IMR-90 (cell line): ENCODE results near the gene EMX2. TPM values are rescaled to one million over a fixed set of nuclear protein-coding genes. Genes with fewer than 3 reads are reported as not detected.

ENCODE experiments used
- ATAC-seq: fragments of 200-7000 bp; cut with Tn5 transposase; 2 replicates; pipeline ENCODE4 v1.9.1; 2020; ENCODE audit warnings: low read depth, mild to moderate bottlenecking, moderate library complexity
- BruUV-seq: library from RNA; stranded (reverse); fragments of 400-500 nt; replicated peaks from 2 replicates; lab custom pipeline; 2021; lab: Mats Ljungman, UMichigan
- CTCF ChIA-PET: fragments of 300-600 bp; formaldehyde crosslinking; extraction: SDS; loops from one replicate; lab custom pipeline; 2021; ENCODE audit warnings: antibody characterized with exemption; lab: Yijun Ruan, JAX
- POLR2A ChIA-PET: fragments of 300-600 bp; sonication (Branson Sonifier 250); formaldehyde crosslinking; loops from one replicate; lab custom pipeline; 2022; ENCODE audit warnings: antibody characterized with exemption; ENCODE audit not compliant: unreplicated experiment; lab: Charles Lee
- DNase-seq: peaks from one replicate; pipeline ENCODE4 v3.0.0; 2013
- H2AFZ ChIP-seq: replicated peaks from 2 replicates; pipeline ENCODE3; 2013; ENCODE audit warnings: low read length, mild to moderate bottlenecking; ENCODE audit not compliant: poor library complexity
- H2AK5ac ChIP-seq: 2 replicates; pipeline ENCODE4 v1.6.1; 2013; ENCODE audit warnings: low read depth, low read length, inconsistent platforms
- H2AK9ac ChIP-seq: replicated peaks from 2 replicates; pipeline ENCODE3; 2013; ENCODE audit warnings: mild to moderate bottlenecking, low read depth, low read length, moderate library complexity; ENCODE audit not compliant: poor library complexity
- H2BK120ac ChIP-seq: 2 replicates; pipeline ENCODE4 v1.6.1; 2013; ENCODE audit warnings: low read depth, low read length, inconsistent platforms
- H2BK15ac ChIP-seq: 3 replicates; pipeline ENCODE4 v1.6.1; 2013; ENCODE audit warnings: low read depth, low read length, inconsistent platforms
- H2BK20ac ChIP-seq: 2 replicates; pipeline ENCODE4 v1.6.1; 2013; ENCODE audit warnings: low read depth, mild to moderate bottlenecking, inconsistent platforms, low read length, moderate library complexity
- H2BK5ac ChIP-seq: 2 replicates; pipeline ENCODE4 v1.6.1; 2013; ENCODE audit warnings: mild to moderate bottlenecking, low read depth, low read length, inconsistent platforms; ENCODE audit not compliant: poor library complexity, severe bottlenecking
- H3K14ac ChIP-seq: replicated peaks from 2 replicates; pipeline ENCODE4 v1.6.1; 2013; ENCODE audit warnings: low read depth, low read length, inconsistent platforms
- H3K18ac ChIP-seq: 2 replicates; pipeline ENCODE4 v1.6.1; 2013; ENCODE audit warnings: low read depth, low read length, control low read depth
- H3K23ac ChIP-seq: 2 replicates; pipeline ENCODE4 v1.6.1; 2013; ENCODE audit warnings: low read depth, low read length, inconsistent platforms
- H3K27ac ChIP-seq: 2 replicates; pipeline ENCODE4 v1.5.1; 2013; ENCODE audit warnings: mild to moderate bottlenecking, control low read depth, low read length; ENCODE audit not compliant: insufficient read depth
- H3K27me3 ChIP-seq: 2 replicates; pipeline ENCODE4 v1.6.1; 2013; ENCODE audit warnings: low read length; ENCODE audit not compliant: control insufficient read depth, insufficient read depth
- H3K36me3 ChIP-seq: 2 replicates; pipeline ENCODE4 v1.6.1; 2013; ENCODE audit warnings: low read length, mixed read lengths; ENCODE audit not compliant: control insufficient read depth, insufficient read depth
- H3K4ac ChIP-seq: 2 replicates; pipeline ENCODE4 v1.6.1; 2013; ENCODE audit warnings: low read depth, low read length, inconsistent platforms
- H3K4me1 ChIP-seq: 2 replicates; pipeline ENCODE4 v1.6.1; 2013; ENCODE audit warnings: low read length, mixed read lengths; ENCODE audit not compliant: control insufficient read depth, insufficient read depth
- H3K4me2 ChIP-seq: 2 replicates; pipeline ENCODE4 v1.6.1; 2013; ENCODE audit warnings: low read depth, mild to moderate bottlenecking, control low read depth, low read length, moderate library complexity
- H3K4me3 ChIP-seq: 2 replicates; pipeline ENCODE4 v1.5.1; 2013; ENCODE audit warnings: low read depth, mild to moderate bottlenecking, control low read depth, low read length, moderate library complexity; ENCODE audit not compliant: insufficient read depth
- H3K56ac ChIP-seq: 2 replicates; pipeline ENCODE4 v1.6.1; 2013; ENCODE audit warnings: low read length, inconsistent platforms; ENCODE audit not compliant: insufficient read depth; ENCODE audit errors: extremely low read depth
- H3K79me1 ChIP-seq, 2 experiments: 2 replicates each; pipeline ENCODE4 v1.6.1; 2013; ENCODE audit warnings: low read length in 2 of 2, inconsistent platforms in 1 of 2, low read depth in 1 of 2
- H3K9ac ChIP-seq: 2 replicates; pipeline ENCODE4 v1.6.1; 2013; ENCODE audit warnings: low read depth, low read length, control low read depth
- H3K9me1 ChIP-seq: 2 replicates; pipeline ENCODE4 v1.6.1; 2013; ENCODE audit warnings: low read length, inconsistent platforms; ENCODE audit not compliant: insufficient read depth
- H3K9me3 ChIP-seq: 2 replicates; pipeline ENCODE4 v1.6.1; 2013; ENCODE audit warnings: low read length; ENCODE audit not compliant: control insufficient read depth, insufficient read depth
- H4K20me1 ChIP-seq: 2 replicates; pipeline ENCODE4 v1.6.1; 2013; ENCODE audit warnings: low read length, inconsistent platforms; ENCODE audit not compliant: insufficient read depth
- H4K5ac ChIP-seq: 2 replicates; pipeline ENCODE4 v1.6.1; 2013; ENCODE audit warnings: mild to moderate bottlenecking, low read depth, low read length, control low read depth
- H4K8ac ChIP-seq, 2 experiments: 2 replicates each; pipeline ENCODE4 v1.6.1; 2013; ENCODE audit warnings: low read depth in 2 of 2, low read length in 2 of 2, control low read depth in 1 of 2, inconsistent platforms in 1 of 2
- H4K91ac ChIP-seq: 2 replicates; pipeline ENCODE4 v1.6.1; 2013; ENCODE audit warnings: low read depth, low read length, inconsistent platforms; ENCODE audit not compliant: insufficient read depth
- BHLHE40 ChIP-seq: fragments of 150-350 bp; IDR thresholded peaks from 2 replicates; pipeline ENCODE4 v1.6.1; 2016; ENCODE audit warnings: mild to moderate bottlenecking, low read depth, low read length
- CHD1 ChIP-seq: IDR thresholded peaks from 2 replicates; pipeline ENCODE4 v1.6.1; 2012; ENCODE audit warnings: low read depth, low read length, improper control_type of control experiment
- FOS ChIP-seq: fragments of 150-350 bp; IDR thresholded peaks from 2 replicates; pipeline ENCODE4 v1.6.1; 2016; ENCODE audit warnings: low read depth, low read length
- MAFK ChIP-seq: IDR thresholded peaks from 2 replicates; pipeline ENCODE4 v1.6.1; 2012; ENCODE audit warnings: low read depth, low read length, improper control_type of control experiment
- MAZ ChIP-seq: IDR thresholded peaks from 2 replicates; pipeline ENCODE4 v1.6.1; 2012; ENCODE audit warnings: low read depth, mild to moderate bottlenecking, low read length, improper control_type of control experiment, moderate library complexity, borderline replicate concordance
- MXI1 ChIP-seq: IDR thresholded peaks from 2 replicates; pipeline ENCODE4 v1.6.1; 2012; ENCODE audit warnings: low read depth, mild to moderate bottlenecking, low read length, moderate library complexity, borderline replicate concordance
- NFE2L2 ChIP-seq: fragments of 150-350 bp; IDR thresholded peaks from 2 replicates; pipeline ENCODE4 v1.6.1; 2016; ENCODE audit warnings: low read depth, mild to moderate bottlenecking, low read length
- POLR2A ChIP-seq: IDR thresholded peaks from 2 replicates; pipeline ENCODE4 v1.6.1; 2012; ENCODE audit warnings: mild to moderate bottlenecking, low read depth, low read length
- RAD21 ChIP-seq: IDR thresholded peaks from 2 replicates; pipeline ENCODE4 v1.6.1; 2012; ENCODE audit warnings: low read length, improper control_type of control experiment
- RCOR1 ChIP-seq: IDR thresholded peaks from 2 replicates; pipeline ENCODE4 v1.6.1; 2012; ENCODE audit warnings: mild to moderate bottlenecking, low read length, improper control_type of control experiment; ENCODE audit not compliant: insufficient replicate concordance
- RFX5 ChIP-seq: IDR thresholded peaks from 2 replicates; pipeline ENCODE4 v1.8.0; 2012; ENCODE audit warnings: low read depth, mild to moderate bottlenecking, low read length, moderate library complexity
- WGBS, 2 experiments: methylation state at CpG; one replicate each; pipeline versions ENCODE4 v1.1.5 to v1.1.7; 2013; ENCODE audit warnings: missing lambda C conversion rate in 2 of 2; ENCODE audit not compliant: insufficient read length in 1 of 2; ENCODE audit errors: extremely low coverage in 2 of 2; 5-methylcytosine and 5-hydroxymethylcytosine counted together
- dilution Hi-C: fragments of 300-500 bp; cut with HindIII; formaldehyde crosslinking; loops from one replicate; pipeline ENCODE4 v1.14.3; 2018; ENCODE audit warnings: low sequenced_read_pairs; ENCODE audit not compliant: unreplicated experiment
- in situ Hi-C: fragments of 300-500 bp; cut with MboI; formaldehyde crosslinking; loops from 3 replicates; pipeline ENCODE4 v1.14.3; 2019; ENCODE audit warnings: low sequenced_read_pairs, inconsistent platforms, mixed read lengths
- intact Hi-C: fragments of 100-400 bp; cut with micrococcal nuclease; formaldehyde crosslinking; loops from 2 replicates; pipeline ENCODE4 v1.10.0; 2022
- polyA plus RNA-seq, 3 experiments: library from polyadenylated mRNA; depleted of rRNA; stranded (reverse); fragments of >200 nt; gene quantifications; 2 replicates each; pipeline ENCODE4 v1.2.3, GENCODE V29; 2012; ENCODE audit warnings: low replicate concordance in 1 of 3
- total RNA-seq: library from RNA; depleted of rRNA; stranded (reverse); fragments of >200 nt; gene quantifications from 2 replicates; pipeline ENCODE4 v1.2.3, GENCODE V29; 2012
- TF ChIP-seq, protein P1 (sequence below): fragments of 150-350 bp; IDR thresholded peaks from 2 replicates; pipeline ENCODE4 v1.6.1; 2016; ENCODE audit warnings: low read depth, mild to moderate bottlenecking, low read length, moderate library complexity, borderline replicate concordance
- TF ChIP-seq, protein P2 (sequence below): conservative IDR thresholded peaks from 2 replicates; pipeline ENCODE4 v1.5.1; 2012; ENCODE audit warnings: mild to moderate bottlenecking, low read depth, low read length, improper control_type of control experiment
- TF ChIP-seq, protein P3 (sequence below): fragments of 150-350 bp; IDR thresholded peaks from 2 replicates; pipeline ENCODE4 v1.6.1; 2017; ENCODE audit warnings: mild to moderate bottlenecking, antibody characterized with exemption, low read length, low read depth

The EMX2 gene
- total and polyA plus RNA-seq, 2 of the 4 experiments (the other 2 are of a cell fraction) = not detected

DNA sequence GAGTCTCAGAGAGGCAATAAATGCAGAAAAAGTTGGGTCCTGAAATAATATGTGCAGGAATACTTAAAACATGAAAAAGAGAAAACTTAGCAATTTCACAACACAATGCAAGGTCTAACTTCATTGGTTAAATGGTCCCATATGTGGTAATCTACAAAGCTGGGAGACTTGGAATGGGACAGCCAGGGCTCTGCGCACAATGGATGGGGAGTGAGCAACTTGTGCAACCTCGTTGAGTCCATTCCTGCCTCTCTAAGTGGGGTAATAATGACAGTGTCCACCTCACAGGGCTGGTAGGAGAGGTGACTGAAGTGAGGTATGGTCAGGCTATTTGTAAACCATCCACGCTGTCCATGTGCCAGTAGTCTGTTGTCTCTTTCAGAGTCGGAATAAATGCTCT, 11.8 kb upstream of the EMX2 start:
- intact Hi-C loops = loop anchor here (10.0 kb wide), 1 partner anchor 514 kb away; the partner anchor contains the start of gene RAB11FIP2
- POLR2A ChIA-PET = no interaction called here
- CTCF ChIA-PET = no interaction called here
- Histone ChIP-seq H3K9me1 (no peaks in the 10 kb centered on the region), H3K9ac (no peak overlapping the region), H4K5ac (no peak overlapping the region), H3K79me1 (no peaks in the 10 kb centered on the region), H2AFZ (no peak overlapping the region), H3K4me1 (no peaks in the 10 kb centered on the region), H3K9me3 (no peaks in the 10 kb centered on the region), H3K56ac (no peak overlapping the region), H3K27ac (no peak overlapping the region), H3K36me3 (no peaks in the 10 kb centered on the region), H3K27me3 (peaks cover 45% of the 10 kb centered on the region), H3K4me2 (no peak overlapping the region), H3K14ac (no peak overlapping the region), H3K4ac (no peak overlapping the region), H4K20me1 (no peaks in the 10 kb centered on the region), H2BK20ac (no peak overlapping the region), H3K23ac (no peak overlapping the region), H2BK15ac (no peak overlapping the region), H2BK5ac (no peak overlapping the region), H2BK120ac (no peak overlapping the region), H3K18ac (no peak overlapping the region), H2AK9ac (no peak overlapping the region), H3K4me3 (no peak overlapping the region), H2AK5ac (no peak overlapping the region), H4K91ac (no peak overlapping the region), H4K8ac (no peak overlapping the region)
- dilution Hi-C loops = no loop called here
- BruUV-seq = no TSS peak
- DNase-seq (no peak), ATAC-seq (no peak)
- TF ChIP-seq, protein P1, sequence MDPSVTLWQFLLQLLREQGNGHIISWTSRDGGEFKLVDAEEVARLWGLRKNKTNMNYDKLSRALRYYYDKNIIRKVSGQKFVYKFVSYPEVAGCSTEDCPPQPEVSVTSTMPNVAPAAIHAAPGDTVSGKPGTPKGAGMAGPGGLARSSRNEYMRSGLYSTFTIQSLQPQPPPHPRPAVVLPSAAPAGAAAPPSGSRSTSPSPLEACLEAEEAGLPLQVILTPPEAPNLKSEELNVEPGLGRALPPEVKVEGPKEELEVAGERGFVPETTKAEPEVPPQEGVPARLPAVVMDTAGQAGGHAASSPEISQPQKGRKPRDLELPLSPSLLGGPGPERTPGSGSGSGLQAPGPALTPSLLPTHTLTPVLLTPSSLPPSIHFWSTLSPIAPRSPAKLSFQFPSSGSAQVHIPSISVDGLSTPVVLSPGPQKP = no peak
- TF ChIP-seq BHLHE40 (no peak), MAZ (no peak), RCOR1 (no peak), NFE2L2 (no peak), CHD1 (no peak), POLR2A (no peak), FOS (no peak), RFX5 (no peak), RAD21 (no peak), MAFK (no peak), MXI1 (no peak)
- TF ChIP-seq, protein P2, sequence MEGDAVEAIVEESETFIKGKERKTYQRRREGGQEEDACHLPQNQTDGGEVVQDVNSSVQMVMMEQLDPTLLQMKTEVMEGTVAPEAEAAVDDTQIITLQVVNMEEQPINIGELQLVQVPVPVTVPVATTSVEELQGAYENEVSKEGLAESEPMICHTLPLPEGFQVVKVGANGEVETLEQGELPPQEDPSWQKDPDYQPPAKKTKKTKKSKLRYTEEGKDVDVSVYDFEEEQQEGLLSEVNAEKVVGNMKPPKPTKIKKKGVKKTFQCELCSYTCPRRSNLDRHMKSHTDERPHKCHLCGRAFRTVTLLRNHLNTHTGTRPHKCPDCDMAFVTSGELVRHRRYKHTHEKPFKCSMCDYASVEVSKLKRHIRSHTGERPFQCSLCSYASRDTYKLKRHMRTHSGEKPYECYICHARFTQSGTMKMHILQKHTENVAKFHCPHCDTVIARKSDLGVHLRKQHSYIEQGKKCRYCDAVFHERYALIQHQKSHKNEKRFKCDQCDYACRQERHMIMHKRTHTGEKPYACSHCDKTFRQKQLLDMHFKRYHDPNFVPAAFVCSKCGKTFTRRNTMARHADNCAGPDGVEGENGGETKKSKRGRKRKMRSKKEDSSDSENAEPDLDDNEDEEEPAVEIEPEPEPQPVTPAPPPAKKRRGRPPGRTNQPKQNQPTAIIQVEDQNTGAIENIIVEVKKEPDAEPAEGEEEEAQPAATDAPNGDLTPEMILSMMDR = no peak
- TF ChIP-seq, protein P3, sequence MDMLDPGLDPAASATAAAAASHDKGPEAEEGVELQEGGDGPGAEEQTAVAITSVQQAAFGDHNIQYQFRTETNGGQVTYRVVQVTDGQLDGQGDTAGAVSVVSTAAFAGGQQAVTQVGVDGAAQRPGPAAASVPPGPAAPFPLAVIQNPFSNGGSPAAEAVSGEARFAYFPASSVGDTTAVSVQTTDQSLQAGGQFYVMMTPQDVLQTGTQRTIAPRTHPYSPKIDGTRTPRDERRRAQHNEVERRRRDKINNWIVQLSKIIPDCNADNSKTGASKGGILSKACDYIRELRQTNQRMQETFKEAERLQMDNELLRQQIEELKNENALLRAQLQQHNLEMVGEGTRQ = no peak
- no CpG with 5 or more reads among the region's 4 CpGs for WGBS, 2 experiments
- in situ Hi-C loops = no loop called here
